ENCODE data around the gene TAS2R14.

Gene TAS2R14

GRCh38 chr12:10939163-10939562 lies at the start of gene TAS2R14:
TAS2R14 (minus strand) TSS chr12:10939263; CDS start chr12:10939207, 56 bp downstream.
- no peak for DNase-seq

- no peak for DNase-seq
Measured at GRCh38 chr12:10986812-10987211, 47.7 kb upstream of the TAS2R14 start, which contains the start of gene TAS2R50. TAS2R50 (minus strand) TSS chr12:10986912; CDS start chr12:10986860, 52 bp downstream.

- DNase-seq, result no peak
Measured at GRCh38 chr12:10982244-10982643, 43.2 kb upstream of the TAS2R14 start.

- no peak for DNase-seq
Measured at GRCh38 chr12:10974965-10975364, 35.9 kb upstream of the TAS2R14 start.

DNA sequence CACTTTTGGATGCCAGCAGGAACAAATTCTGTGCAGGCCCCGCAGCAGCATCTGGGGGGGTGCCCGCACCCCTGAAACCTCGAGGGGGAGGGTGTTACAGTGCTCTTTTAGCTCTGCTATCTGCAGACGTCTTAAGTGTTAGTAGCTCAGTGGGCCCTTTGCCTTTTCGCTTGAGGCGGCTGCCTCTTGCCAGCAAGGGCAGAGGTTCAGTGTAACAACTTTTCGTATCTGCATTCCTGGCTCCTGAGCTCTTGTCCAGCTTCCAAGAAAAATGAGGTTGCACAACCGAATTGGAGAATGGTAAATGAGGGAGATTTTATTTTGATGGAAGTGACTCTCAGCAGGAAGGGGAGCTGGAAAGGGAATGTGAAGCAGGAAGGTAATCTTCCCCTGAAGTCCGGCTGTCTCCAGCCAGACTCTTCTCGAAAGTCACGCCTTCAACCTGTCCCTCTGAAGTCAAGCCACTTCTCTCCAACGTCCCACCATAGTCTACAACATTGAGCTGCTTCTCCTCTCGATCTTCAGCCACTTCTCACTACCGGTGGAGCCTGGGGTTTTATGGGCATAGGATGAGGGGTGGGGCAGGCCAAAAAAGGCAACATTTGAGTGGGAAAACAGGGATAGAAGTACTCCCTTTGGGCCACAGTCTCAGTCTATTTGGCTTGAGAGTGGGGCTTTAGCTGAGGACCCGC lies 29.8 kb upstream of the TAS2R14 start:
- DNase-seq, result no peak

DNA sequence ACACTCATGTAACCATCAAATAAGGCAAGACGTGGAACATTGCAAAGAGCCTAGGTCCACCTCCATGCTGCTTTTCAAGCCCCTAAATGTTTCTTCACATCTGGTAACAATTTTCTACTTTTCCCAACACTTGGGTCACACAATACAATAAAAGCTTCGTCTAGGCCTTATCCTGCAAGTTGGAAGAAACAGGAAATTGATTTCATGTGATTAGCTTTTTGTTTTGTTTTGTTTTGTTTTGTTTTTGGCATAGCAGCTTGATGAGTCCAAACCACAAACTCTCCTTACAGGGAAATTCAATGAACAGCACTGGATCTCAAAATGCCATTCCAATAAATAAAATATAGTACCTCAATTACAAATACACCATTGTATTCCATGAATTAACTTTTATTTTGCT lies 28.3 kb upstream of the TAS2R14 start:
- no peak for DNase-seq

- no peak for DNase-seq
Measured at GRCh38 chr12:10966314-10966713, 27.3 kb upstream of the TAS2R14 start.

DNA sequence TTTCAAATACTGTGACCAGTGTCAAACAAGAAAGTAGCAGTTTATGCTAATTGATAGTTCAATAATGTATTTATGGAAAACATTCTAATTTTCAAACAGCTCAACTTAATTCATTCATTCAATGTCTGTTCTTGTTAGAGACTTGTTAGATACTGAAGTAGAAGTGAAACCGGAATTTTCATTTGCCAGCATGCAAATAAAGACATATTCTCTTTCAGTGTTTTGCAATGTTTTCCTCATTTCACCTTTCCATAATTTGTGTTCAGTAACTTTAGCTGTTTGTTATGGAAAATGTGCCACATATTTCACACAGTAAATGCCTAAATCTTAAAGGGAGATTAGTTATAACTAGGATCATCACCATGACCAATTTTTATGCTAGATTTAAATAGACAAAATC lies 26.4 kb upstream of the TAS2R14 start:
- DNase-seq, result no peak

DNA sequence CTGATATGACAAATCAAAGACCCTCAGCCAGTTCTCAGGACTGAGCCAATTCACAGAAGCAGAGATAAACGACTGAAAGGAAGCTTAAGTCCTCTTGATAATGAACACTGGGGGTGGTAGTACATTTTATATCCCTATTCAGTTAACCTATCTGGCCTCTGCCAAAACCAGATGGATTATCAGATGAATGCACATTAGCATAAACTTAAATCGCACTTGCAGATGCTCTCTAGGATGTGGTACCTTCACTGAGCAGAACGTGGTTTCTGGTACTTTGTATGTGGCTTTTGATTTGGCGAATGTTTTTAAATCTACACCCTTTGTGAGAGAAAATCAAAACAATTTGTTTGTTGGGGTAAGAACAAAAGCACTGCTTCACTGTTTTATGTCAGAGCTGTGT lies 21.1 kb upstream of the TAS2R14 start:
- no peak for DNase-seq

- no peak for DNase-seq
Measured at GRCh38 chr12:10959804-10960203, 20.7 kb upstream of the TAS2R14 start.

- DNase-seq, result no peak
Measured at GRCh38 chr12:10957741-10958140, 18.7 kb upstream of the TAS2R14 start.

GRCh38 chr12:10956085-10956484 lies 17.0 kb upstream of the TAS2R14 start:
- no peak for DNase-seq

GRCh38 chr12:10952645-10953044 lies 13.6 kb upstream of the TAS2R14 start:
- DNase-seq, result no peak

DNA sequence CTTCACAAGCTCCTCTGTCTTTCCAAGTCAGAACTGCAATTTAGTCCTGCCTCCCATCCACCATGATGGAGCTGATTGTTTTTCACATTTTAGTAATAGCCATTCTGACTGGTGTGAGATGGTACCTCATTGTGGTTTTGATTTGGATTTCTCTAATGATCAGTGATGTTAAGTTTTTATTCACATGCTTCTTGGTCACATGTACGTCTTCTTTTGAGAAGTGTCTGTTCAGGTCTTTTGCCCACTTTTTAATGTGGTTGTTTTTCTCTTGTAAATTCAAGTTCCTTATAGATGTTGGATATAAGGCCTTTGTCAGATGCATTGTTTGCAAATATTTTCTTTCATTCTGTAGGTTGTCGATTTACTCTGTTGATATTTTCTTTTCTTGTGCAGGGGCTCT lies 4.1 kb upstream of the TAS2R14 start:
- no peak for DNase-seq

DNA sequence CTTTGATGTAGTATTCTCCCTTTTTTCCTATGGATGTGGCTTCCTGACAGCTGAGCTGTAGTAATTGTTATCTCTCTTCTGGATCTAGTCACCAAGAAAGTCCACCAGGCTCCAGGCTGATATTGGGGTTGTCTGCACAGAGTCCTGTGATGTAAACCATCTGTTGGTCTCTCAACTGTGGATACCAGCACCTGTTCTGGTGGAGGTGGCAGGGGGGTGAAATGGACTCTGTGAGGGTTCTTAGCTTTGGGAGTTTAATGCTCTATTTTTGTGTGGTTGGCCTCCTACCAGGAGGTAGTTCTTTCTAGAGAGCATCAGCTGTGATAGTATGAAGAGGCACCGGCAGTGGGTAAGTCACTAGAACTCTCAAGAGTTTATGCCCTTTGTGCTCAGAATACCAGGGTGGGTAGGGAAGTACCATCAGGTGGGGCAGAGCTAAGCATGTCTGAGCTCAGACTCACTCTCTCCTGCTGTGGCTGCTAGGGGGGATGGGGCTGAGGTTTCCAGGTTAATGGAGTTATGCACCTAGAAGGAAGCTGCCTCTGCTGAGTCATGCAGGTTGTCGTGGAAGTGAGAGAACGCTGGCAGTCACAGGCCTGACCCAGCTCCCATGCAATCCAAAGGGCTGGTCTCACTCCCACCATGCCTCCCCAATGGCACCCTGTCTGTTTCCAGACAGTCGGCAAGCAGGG lies 3.0 kb upstream of the TAS2R14 start:
- DNase-seq, result no peak

DNA sequence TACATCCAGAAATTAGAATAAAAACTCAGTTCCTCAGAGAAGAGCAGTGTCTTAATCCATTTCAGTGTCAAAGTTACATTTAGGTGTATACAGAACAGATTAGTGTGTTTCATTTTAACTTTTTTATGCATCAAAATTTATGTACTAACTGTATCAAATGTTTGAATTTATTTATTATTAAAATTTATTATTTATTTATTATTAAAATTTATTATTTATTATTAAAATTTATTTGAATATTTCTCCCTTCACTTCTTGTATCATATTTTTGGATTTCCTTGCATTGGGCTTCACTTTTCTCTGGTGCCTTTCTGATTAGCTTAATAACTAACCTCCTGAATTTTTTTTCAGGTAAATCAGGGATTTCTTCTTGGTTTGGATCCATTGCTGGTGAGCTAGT lies 2.3 kb upstream of the TAS2R14 start:
- no peak for DNase-seq

DNA sequence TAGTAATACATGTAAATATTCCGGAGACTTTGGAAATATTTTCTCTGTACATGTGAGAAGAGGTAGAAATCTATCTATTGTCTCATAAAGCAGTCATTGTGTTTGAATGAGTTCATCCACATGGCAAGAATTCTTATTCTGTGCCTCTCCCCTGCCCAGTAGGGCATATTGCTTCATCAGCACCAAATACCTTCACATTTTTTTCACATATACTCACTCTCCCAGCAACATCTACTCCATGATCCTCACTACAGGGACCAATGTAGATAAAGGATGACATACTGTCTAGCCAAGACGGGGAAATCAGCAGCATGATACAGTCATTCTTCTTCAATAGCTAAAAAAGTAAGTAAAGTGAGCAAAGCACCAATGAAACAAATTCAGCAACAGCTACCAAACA lies 1.3 kb upstream of the TAS2R14 start:
- DNase-seq, result no peak

GRCh38 chr12:10936506-10936905 lies 2.6 kb downstream of the TAS2R14 start:
- DNase-seq, result no peak

GRCh38 chr12:10928746-10929286 lies 10.2 kb downstream of the TAS2R14 start, which contains the start of gene PRH2:
PRH2 (plus strand) TSS chr12:10929236; CDS start chr12:10929274, 38 bp downstream.
- DNase-seq, result no peak

GRCh38 chr12:10926269-10926668 lies 12.8 kb downstream of the TAS2R14 start:
- DNase-seq, result no peak

- no peak for DNase-seq
Measured at GRCh38 chr12:10919809-10920208, 19.3 kb downstream of the TAS2R14 start.

DNA sequence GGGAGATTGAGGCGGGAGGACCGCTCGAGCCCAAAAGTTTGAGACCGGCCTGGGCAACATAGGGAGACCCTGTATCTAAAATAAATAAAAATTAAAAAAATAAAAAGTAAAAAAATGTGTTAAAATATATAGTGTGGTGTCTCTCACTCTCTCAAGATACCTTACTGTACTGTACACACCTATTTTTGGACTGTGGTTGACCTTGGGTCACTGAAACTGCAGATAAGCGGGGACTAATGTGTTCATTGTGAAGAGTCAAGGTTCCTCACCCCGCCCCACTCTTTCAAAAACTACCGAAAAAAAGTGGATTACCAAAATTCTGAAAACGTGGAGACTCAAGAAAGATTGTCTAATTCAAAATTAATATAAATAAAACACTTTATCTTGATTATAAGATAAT lies 28.7 kb downstream of the TAS2R14 start:
- DNase-seq, result no peak

- DNase-seq, result no peak
Measured at GRCh38 chr12:10909462-10909861, 29.6 kb downstream of the TAS2R14 start, which contains the start of gene TAS2R13. TAS2R13 (minus strand) TSS chr12:10909562; CDS start chr12:10909298, 264 bp downstream.

DNA sequence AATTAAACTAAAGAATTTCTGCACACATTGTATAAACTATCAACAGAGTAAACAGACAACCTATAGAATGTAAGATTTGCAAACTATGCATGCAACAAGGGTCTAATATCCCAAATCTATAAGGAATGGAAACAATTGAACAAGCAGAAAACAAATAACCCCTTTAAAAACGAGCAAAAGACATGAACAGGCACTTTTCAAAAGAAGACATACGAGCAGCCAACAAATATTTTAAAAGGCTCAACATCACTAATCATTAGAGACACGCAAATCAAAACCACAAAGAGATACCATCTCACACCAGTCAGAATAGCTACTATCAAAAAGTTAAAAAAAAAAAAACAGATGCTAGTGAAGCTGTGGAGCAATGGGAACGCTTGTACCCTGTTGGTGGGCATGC lies 34.4 kb downstream of the TAS2R14 start:
- no peak for DNase-seq
